Ovary (tissue), 3 donors: Measurements from ENCODE around the gene FBXO7.

Experiments used
- CTCF ChIP-seq, 3 donors: fragments of 450-650 bp in 2 of 3; fragments of 200-600 bp in 1 of 3; IDR thresholded peaks; one replicate each; pipeline versions ENCODE4 v1.5.1 to v1.8.0; 2016 to 2022; ENCODE audit warnings: antibody characterized with exemption in 3 of 3, mild to moderate bottlenecking in 1 of 3
- EP300 ChIP-seq: sonication (generic); formaldehyde crosslinking; IDR thresholded peaks from one replicate; pipeline ENCODE4 v1.6.1; 2017; ENCODE audit warnings: antibody characterized with exemption
- donor health status: DM: no; HTN: no; CAD: no.

- TF ChIP-seq CTCF (IDR thresholded peaks at IDR 0.05) (no peak), EP300 (no peak)
Observed at GRCh38 chr22:32501836-32502752, 27.5 kb downstream of the FBXO7 start.
